HG03064 (cell line): ENCODE measurements around the gene SHH.
"Not testable (repeated sequence)": the region's sequence is repeated elsewhere in the genome, so short reads cannot be mapped to it uniquely, and the experiment has no call there.

Source experiments
- ATAC-seq: cut with Tn5 transposase; IDR thresholded peaks from one replicate; pipeline ENCODE4 v1.9.1; 2021; ENCODE audit warnings: low read depth; ENCODE audit not compliant: unreplicated experiment

SHH gene

GRCh38 chr7:155820788-155821187, 8.5 kb upstream of the SHH start:
- no peak for ATAC-seq

DNA sequence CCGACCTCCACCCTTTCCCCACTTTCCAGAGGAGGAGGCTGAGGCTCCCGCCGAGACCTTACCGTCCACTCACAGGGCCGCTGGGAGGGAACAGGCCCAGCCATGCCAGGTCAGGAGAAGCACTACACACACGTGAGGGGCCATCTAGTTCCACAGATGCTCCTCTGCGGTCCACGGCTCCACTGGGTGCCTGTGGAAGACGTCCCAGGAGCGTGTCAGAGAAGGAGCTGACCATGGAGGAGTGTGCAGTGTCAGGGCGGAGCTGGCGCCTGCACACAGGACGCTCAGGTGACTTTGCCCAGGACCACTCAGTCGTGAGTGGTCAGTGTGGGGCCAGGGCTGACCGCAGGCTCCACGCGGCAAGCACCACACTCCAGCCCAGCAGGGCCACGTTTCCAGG, 8.0 kb upstream of the SHH start:
- no peak for ATAC-seq

GRCh38 chr7:155819186-155819585, 6.9 kb upstream of the SHH start:
- no peak for ATAC-seq

DNA sequence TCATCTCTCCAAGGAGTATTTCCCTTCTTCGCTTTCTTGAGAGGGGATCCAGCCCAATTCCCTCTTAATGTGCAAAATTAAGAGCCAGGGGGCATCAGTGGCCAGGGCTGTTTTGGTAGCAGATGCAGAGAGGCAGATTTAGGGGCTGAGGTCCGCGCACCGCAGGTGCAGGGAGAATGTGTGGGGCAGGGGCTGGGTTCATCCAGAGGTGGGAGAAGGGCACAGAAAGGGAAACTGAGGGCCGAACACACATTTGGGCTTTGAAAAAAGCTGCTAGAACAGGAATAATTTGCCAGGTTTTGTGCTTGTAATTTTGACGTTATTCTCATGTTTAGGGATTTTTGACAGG, 6.5 kb upstream of the SHH start:
- no peak for ATAC-seq

- ATAC-seq: no peak
Observed at GRCh38 chr7:155818154-155818819, 6.0 kb upstream of the SHH start.

GRCh38 chr7:155817515-155817914, 5.3 kb upstream of the SHH start:
- not testable (repeated sequence) for ATAC-seq

GRCh38 chr7:155816996-155817395, 4.7 kb upstream of the SHH start:
- no peak for ATAC-seq

DNA sequence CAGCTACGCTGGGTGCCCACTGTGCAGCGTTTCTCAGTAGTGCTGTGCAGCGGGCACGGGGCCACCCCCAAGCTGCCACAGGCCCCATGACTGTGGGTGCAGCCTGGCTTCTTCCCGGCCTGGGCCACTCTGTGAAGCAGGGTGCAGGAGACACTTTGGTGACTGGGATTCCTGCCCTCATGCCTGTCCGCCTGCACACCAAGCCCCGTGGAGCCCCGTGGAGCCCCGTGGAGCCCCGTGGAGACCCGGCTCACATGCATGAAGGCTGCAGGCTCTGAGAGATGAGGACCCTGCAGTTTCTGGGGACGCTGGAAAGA, 3.9 kb upstream of the SHH start:
- no peak for ATAC-seq

DNA sequence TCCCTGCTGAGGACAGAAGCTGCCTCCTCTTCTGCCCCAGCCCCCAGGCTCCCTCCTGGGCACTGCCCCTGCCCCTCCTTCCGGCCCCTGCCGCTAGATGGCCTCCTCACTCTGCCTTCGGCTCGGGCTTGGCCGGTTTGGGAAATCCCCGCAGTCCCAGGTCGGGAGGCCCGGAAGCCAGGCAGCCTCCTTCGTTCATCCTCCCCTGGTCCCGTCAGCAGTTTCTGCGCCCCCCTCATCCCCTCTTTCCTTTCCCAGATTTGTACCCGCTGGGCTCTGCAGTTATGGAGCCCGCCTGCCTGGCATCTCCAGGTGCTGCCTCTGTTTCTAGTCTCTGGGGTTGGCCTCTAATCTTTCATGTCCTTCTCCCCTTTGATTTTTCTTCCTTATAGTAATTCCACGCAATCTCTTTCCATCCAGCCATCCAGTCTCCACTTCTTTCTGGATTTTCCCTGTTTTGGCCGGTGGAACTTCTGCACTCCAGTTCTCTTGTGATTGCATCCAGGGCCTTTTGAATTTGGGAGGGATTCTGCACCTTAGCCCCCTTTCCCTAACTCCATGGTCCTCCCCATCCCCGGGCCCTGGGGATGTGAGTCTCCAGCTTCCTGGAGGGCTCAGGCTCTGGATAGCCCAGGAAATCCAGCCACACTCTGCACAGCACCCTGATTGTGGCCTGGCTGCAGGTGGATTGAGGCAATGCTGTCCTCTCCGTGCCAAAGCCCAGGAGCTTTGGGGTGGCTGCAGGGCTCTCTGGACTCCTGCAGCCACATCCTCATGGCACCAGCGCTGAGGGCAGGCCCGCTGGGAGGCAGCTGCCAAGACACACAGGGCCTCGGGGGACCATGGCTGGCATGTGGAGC, 3.3 kb upstream of the SHH start:
- peak; percentile 81 for ATAC-seq

DNA sequence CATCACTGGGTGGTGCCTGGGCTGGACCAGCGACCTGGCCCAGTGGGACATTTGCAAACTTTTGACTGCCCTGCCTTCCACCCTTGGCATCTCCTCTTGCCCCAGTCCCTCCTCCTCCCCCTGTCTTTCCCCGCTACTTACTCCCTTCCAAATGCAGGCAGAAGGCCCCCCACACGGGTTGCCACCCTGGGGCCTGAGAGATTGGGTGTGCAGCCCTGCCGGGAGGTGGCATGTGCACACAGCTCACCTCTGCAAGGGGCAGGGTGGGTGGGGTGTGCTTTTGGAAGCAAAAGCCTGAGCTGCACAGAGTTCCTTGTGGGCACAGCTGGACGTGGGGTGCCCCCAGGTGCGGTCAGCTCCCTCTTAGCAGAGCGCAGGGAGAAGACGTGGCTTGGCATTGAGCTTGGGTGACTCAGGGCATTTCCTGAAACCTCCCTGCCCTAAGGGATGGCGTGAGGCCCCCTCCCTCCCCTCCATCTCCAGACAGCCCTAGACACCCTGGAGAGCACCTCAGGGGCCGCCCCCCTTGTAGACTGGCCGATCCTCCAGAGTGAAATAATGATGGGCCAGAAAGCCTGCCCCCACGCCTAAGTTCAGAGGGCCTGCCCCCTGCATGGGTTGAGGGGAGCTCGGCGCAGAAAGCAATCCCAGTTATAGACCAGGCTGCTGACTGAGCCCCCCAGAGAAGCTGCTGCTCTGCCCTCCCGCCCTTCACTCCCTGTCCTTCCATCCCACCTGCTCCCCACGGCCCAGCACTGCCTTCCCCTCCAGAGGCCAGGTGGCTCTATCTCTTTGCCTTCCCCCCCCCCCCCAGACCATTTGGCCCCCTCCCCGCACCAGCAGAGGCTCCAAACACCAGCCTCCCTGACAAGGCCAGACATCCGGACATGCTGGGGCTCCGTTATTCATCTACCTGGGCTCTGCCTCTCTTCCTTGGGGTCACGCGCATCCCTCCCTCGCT, 2.3 kb upstream of the SHH start:
- ATAC-seq: no peak

DNA sequence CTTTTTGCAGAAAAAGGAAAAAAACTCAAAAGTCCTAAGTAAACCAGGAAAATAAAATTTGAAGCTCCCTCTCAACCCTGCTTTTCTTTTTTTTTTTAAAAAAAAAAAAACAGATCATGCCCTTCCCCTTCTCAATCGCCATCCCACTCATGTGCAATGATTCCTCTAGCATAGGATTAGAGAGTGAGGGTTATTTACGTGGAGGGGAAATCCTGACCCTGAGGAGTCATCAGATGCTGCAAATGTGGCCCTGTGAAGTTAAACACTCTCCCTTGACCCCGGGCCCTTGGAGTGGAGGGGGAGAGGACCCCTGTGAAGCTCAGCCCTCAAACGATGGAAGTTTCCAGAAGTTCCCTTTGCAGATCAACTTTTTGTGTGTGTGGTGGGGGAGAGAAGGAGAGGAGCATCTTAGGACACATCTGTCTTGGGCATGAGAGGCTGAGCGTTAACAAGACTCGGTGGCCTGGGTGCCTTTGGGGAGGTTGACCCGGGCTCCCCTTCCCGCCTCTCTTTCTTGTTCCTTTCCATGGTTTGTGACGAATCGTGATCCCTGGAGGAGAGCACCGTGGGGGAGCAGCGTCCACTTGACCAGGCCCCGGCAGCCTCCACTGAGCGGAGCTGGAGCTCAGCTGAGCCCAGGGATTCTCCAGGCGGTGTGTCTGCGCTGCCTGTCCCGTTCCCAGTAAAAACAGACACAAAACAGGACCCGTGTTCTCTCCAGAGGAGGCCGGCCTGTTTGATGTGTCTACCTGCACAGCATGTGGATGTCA, 1.5 kb upstream of the SHH start:
- no peak for ATAC-seq

GRCh38 chr7:155813125-155813524, 862 bp upstream of the SHH start:
- no peak for ATAC-seq

GRCh38 chr7:155811560-155811894, 736 bp downstream of the SHH start:
- ATAC-seq: no peak

GRCh38 chr7:155810770-155811559, 1.3 kb downstream of the SHH start:
- ATAC-seq: no peak

GRCh38 chr7:155809947-155810769, 2.1 kb downstream of the SHH start:
- no peak for ATAC-seq

DNA sequence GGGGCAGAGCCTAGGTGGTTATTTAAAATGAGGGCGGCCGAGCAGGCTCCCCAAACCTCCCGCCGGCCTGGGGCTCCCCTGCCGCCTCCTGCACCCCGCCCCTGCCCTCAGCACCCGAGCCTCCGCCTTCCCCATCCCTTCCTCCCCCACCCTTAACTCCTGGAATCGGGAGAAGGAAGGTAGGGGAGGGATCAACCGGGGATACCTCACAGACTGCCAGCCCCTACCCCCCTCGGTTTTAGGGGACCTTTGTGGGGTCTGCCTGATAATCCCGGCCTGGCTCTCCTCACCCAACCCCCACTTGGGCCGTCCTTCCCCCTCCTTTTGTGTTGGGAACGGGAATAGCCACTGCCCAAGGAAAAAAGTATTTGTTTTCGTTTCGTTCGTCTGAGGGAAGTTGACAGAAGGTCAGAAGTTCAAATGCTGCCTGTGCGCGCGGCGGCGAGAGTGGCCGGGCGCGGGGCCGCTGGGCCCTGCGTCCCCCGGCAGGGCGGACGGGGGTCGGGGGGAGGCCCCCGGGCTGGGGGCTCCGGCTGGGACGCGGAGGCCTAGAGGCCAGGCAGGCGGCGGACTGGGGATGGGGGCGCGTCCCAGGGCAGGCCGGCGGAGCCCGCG, 2.8 kb downstream of the SHH start:
- ATAC-seq: no peak

GRCh38 chr7:155808549-155809331, 3.5 kb downstream of the SHH start:
- ATAC-seq: no peak
